HG03378 (cell line): ENCODE measurements around the gene PVR.
"Not testable (repeated sequence)": the region's sequence is repeated elsewhere in the genome, so short reads cannot be mapped to it uniquely, and the experiment has no call there.

Source experiments
- ATAC-seq: cut with Tn5 transposase; IDR thresholded peaks from one replicate; pipeline ENCODE4 v1.9.1; 2021; ENCODE audit warnings: mild to moderate bottlenecking, moderate library complexity; ENCODE audit not compliant: unreplicated experiment

Gene PVR

GRCh38 chr19:44643605-44644401 is at the start of gene PVR:
Gene PVR (plus strand): TSS chr19:44643910. CDS start chr19:44644097, 187 bp downstream.
- no peak for ATAC-seq

- no peak for ATAC-seq
These were observed 47.1 kb upstream of the PVR start for GRCh38 chr19:44596428-44597130.

- ATAC-seq: no peak
These were observed 46.6 kb upstream of the PVR start for GRCh38 chr19:44597131-44597491.

- no peak for ATAC-seq
These were observed 45.4 kb upstream of the PVR start for GRCh38 chr19:44598355-44598754.

- ATAC-seq: no peak
These were observed 44.8 kb upstream of the PVR start for GRCh38 chr19:44598880-44599279.

- ATAC-seq: no peak
These were observed 43.2 kb upstream of the PVR start for GRCh38 chr19:44600466-44600865.

GRCh38 chr19:44602081-44602480 is 41.6 kb upstream of the PVR start:
- no peak for ATAC-seq

GRCh38 chr19:44603201-44603945 is 40.3 kb upstream of the PVR start:
- ATAC-seq: no peak

- ATAC-seq: no peak
These were observed 39.5 kb upstream of the PVR start for GRCh38 chr19:44604241-44604640.

GRCh38 chr19:44605547-44605946 is 38.2 kb upstream of the PVR start:
- no peak for ATAC-seq

GRCh38 chr19:44607049-44607448 is 36.7 kb upstream of the PVR start:
- ATAC-seq: no peak

GRCh38 chr19:44607917-44608316 is 35.8 kb upstream of the PVR start:
- ATAC-seq: no peak

- no peak for ATAC-seq
These were observed 35.3 kb upstream of the PVR start for GRCh38 chr19:44608391-44608821.

- ATAC-seq: no peak
These were observed 34.5 kb upstream of the PVR start for GRCh38 chr19:44609219-44609618.

- not testable (repeated sequence) for ATAC-seq
These were observed 33.2 kb upstream of the PVR start for GRCh38 chr19:44610497-44610896.

- ATAC-seq: no peak
These were observed 31.9 kb upstream of the PVR start for GRCh38 chr19:44611812-44612295.

GRCh38 chr19:44613295-44614178 is 30.2 kb upstream of the PVR start, which contains the start of gene IGSF23:
Gene IGSF23 (plus strand): TSS chr19:44613563. CDS start chr19:44613646, 83 bp downstream.
- no peak for ATAC-seq

GRCh38 chr19:44614313-44614712 is 29.4 kb upstream of the PVR start:
- no peak for ATAC-seq

GRCh38 chr19:44615863-44616247 is 27.9 kb upstream of the PVR start:
- no peak for ATAC-seq

- no peak for ATAC-seq
These were observed 26.4 kb upstream of the PVR start for GRCh38 chr19:44617110-44617880.
